ENCODE data around the gene KRTAP5-8.
"Not testable (repeated sequence)": the region's sequence is repeated elsewhere in the genome, so short reads cannot be mapped to it uniquely, and the experiment has no call there.

Gene KRTAP5-8

GRCh38 chr11:71505781-71506180 is 32.0 kb upstream of the KRTAP5-8 start:
- TF ChIP-seq CTCF (IDR thresholded peaks at IDR 0.05; ENCODE audit: low read depth, low read length, missing control alignments) = no peak
- H3K4me3 ChIP-seq (ENCODE audit: low read depth, low read length) = no peak overlapping the region
- in situ Hi-C loops (cut with HindIII; ENCODE audit: low sequenced_read_pairs) = loop anchor here (5.0 kb wide), 1 partner anchor 42 kb away; the partner anchor contains the start of gene KRTAP5-9
- DNase-seq (ENCODE audit: low read depth) = no peak

- no peak for TF ChIP-seq CTCF (IDR thresholded peaks at IDR 0.05; ENCODE audit: low read depth, low read length, missing control alignments)
- no peak for DNase-seq (ENCODE audit: low read depth)
- in situ Hi-C loops (cut with HindIII; ENCODE audit: low sequenced_read_pairs) = loop anchor here (5.0 kb wide), 1 partner anchor 40 kb away; the partner anchor contains the start of gene KRTAP5-9
- no peak overlapping the region for H3K4me3 ChIP-seq (ENCODE audit: low read depth, low read length)
These were observed 30.7 kb upstream of the KRTAP5-8 start for GRCh38 chr11:71507102-71507501.

- DNase-seq (ENCODE audit: low read depth) = no peak
- in situ Hi-C loops (cut with HindIII; ENCODE audit: low sequenced_read_pairs) = no loop called here
- no peak overlapping the region for H3K4me3 ChIP-seq (ENCODE audit: low read depth, low read length)
- no peak for TF ChIP-seq CTCF (IDR thresholded peaks at IDR 0.05; ENCODE audit: low read depth, low read length, missing control alignments)
These were observed 19.0 kb upstream of the KRTAP5-8 start for GRCh38 chr11:71518506-71519471.

GRCh38 chr11:71519546-71519945 is 18.3 kb upstream of the KRTAP5-8 start:
- no peak overlapping the region for H3K4me3 ChIP-seq (ENCODE audit: low read depth, low read length)
- DNase-seq (ENCODE audit: low read depth) = no peak
- no peak for TF ChIP-seq CTCF (IDR thresholded peaks at IDR 0.05; ENCODE audit: low read depth, low read length, missing control alignments)
- in situ Hi-C loops (cut with HindIII; ENCODE audit: low sequenced_read_pairs) = no loop called here

- DNase-seq (ENCODE audit: low read depth) = no peak
- no peak for TF ChIP-seq CTCF (IDR thresholded peaks at IDR 0.05; ENCODE audit: low read depth, low read length, missing control alignments)
- in situ Hi-C loops (cut with HindIII; ENCODE audit: low sequenced_read_pairs) = no loop called here
- H3K4me3 ChIP-seq (ENCODE audit: low read depth, low read length) = no peak overlapping the region
These were observed 12.5 kb upstream of the KRTAP5-8 start for GRCh38 chr11:71525188-71525937.

GRCh38 chr11:71525938-71526495 is 11.8 kb upstream of the KRTAP5-8 start:
- no peak for TF ChIP-seq CTCF (IDR thresholded peaks at IDR 0.05; ENCODE audit: low read depth, low read length, missing control alignments)
- no peak overlapping the region for H3K4me3 ChIP-seq (ENCODE audit: low read depth, low read length)
- DNase-seq (ENCODE audit: low read depth) = no peak
- in situ Hi-C loops (cut with HindIII; ENCODE audit: low sequenced_read_pairs) = no loop called here

- in situ Hi-C loops (cut with HindIII; ENCODE audit: low sequenced_read_pairs); H3K4me3 ChIP-seq (ENCODE audit: low read depth, low read length); DNase-seq (ENCODE audit: low read depth): not testable (repeated sequence)
These were observed 10.8 kb upstream of the KRTAP5-8 start, which contains the start of gene KRTAP5-7 for GRCh38 chr11:71526796-71527575. TSS of gene KRTAP5-7 (plus strand) at chr11:71527267. CDS start at chr11:71527301, 34 bp downstream.

Measured in astrocyte of the cerebellum (primary cell).